Measurements from ENCODE around the gene MAP7D3. TPM values are rescaled to one million over a fixed set of nuclear protein-coding genes. Genes with fewer than 3 reads are reported as not detected.
"Not testable (repeated sequence)": the region's sequence is repeated elsewhere in the genome, so short reads cannot be mapped to it uniquely, and the experiment has no call there.

Gene MAP7D3
- total RNA-seq: 10 to 100 TPM in 2 of 9 donors, 1 to 10 TPM in 7; 5.9 to 11.3 (median 7.3) TPM
- polyA plus RNA-seq: 10 to 100 TPM in 2 of 3 donors, 1 to 10 TPM in 1; 6.7 to 14.9 (median 11.8) TPM
- long read RNA-seq, donor 1: 0 reads
- long read RNA-seq, donor 2: 0 reads
- long read RNA-seq, donor 3: 0 reads
- long read RNA-seq, donor 4, partial matches to known transcripts: 9 of 11 reads
- long read RNA-seq, donor 4, other reads (novel, unspliced or antisense): 2 of 11 reads
- long read RNA-seq, donor 5, full-length matches to known transcripts: 14 of 22 reads
- long read RNA-seq, donor 5, partial matches to known transcripts: 4 of 22 reads
- long read RNA-seq, donor 5, other reads (novel, unspliced or antisense): 4 of 22 reads
- long read RNA-seq, donor 6, full-length matches to known transcripts: 1 of 6 reads
- long read RNA-seq, donor 6, partial matches to known transcripts: 4 of 6 reads
- long read RNA-seq, donor 6, other reads (novel, unspliced or antisense): 1 of 6 reads
- long read RNA-seq, donor 7: 0 reads
- long read RNA-seq, donor 8, full-length matches to known transcripts: 1 of 1 reads
- long read RNA-seq, donor 8, partial matches to known transcripts: 0 of 1 reads
- long read RNA-seq, donor 8, other reads (novel, unspliced or antisense): 0 of 1 reads
- long read RNA-seq, donor 9: 0 reads
- long read RNA-seq, donor 10: 0 reads

GRCh38 chrX:136251041-136251991 is at the start of gene MAP7D3:
Gene MAP7D3, minus strand, starts transcription at chrX:136251400. Its CDS starts 42 bp downstream, at chrX:136251358.
- H3K36me3 ChIP-seq (replicated peaks in 1 of 2): no peaks in the 10 kb centered on the region
- intact Hi-C loops (cut with DNase I): no loop called here
- WGBS, 4 donors: 0 to 48% (median 21%) methylated on average over 5 to 58 of the region's 73 CpGs
- H3K27ac ChIP-seq: peak within 1 kb of the TSS in 4 of 5 donors; percentile 47 to 86 (median 73)
- no peaks in the 10 kb centered on the region for H3K4me1 ChIP-seq (replicated peaks in 1 of 2)
- peak within 1 kb of the TSS in 3 of 4 donors; percentile 30 to 63 (median 56) for H3K4me3 ChIP-seq
- peaks cover 4% of the 10 kb centered on the region for H3K27me3 ChIP-seq
- no peaks in the 10 kb centered on the region for H3K9me3 ChIP-seq (replicated peaks in 1 of 3)
- peak; percentile 46 to 69 (median 61) for DNase-seq
- TF ChIP-seq CTCF (IDR thresholded peaks at IDR 0.05): no peak
- peak in 1 of 2 donors; percentile 46 for TF ChIP-seq POLR2A (IDR thresholded peaks at IDR 0.05)

- H3K4me3 ChIP-seq; H3K36me3 ChIP-seq (replicated peaks in 1 of 2); intact Hi-C loops (cut with DNase I); H3K9me3 ChIP-seq (replicated peaks in 1 of 3); DNase-seq; H3K4me1 ChIP-seq (replicated peaks in 1 of 2); H3K27me3 ChIP-seq; H3K27ac ChIP-seq: not testable (repeated sequence)
- 86 to 98% (median 94%) methylated on average over 4 of the region's 4 CpGs for WGBS, 4 donors
These were observed 49.5 kb upstream of the MAP7D3 start, which contains the start of gene ADGRG4 for GRCh38 chrX:136300721-136301120. Gene ADGRG4, plus strand, starts transcription at chrX:136300963. Its CDS starts 7,815 bp downstream, at chrX:136308778.

- Histone ChIP-seq H3K4me1 (replicated peaks in 1 of 2) (no peaks in the 10 kb centered on the region), H3K4me3 (no peak overlapping the region), H3K36me3 (replicated peaks in 1 of 2) (no peaks in the 10 kb centered on the region), H3K27me3 (no peaks in the 10 kb centered on the region), H3K27ac (no peak overlapping the region), H3K9me3 (replicated peaks in 1 of 3) (no peaks in the 10 kb centered on the region)
- intact Hi-C loops (cut with DNase I): no loop called here
- no peak for DNase-seq
- TF ChIP-seq CTCF (IDR thresholded peaks at IDR 0.05) (no peak), POLR2A (IDR thresholded peaks at IDR 0.05) (no peak)
- WGBS, 4 donors: 73 to 84% (median 78%) methylated on average over 8 of the region's 8 CpGs
These were observed 44.2 kb upstream of the MAP7D3 start for GRCh38 chrX:136295380-136295779.

GRCh38 chrX:136292656-136293055 is 41.5 kb upstream of the MAP7D3 start:
- H3K27ac ChIP-seq: no peak overlapping the region
- WGBS, 4 donors: 43 to 87% (median 72%) methylated on average over 2 of the region's 2 CpGs
- TF ChIP-seq POLR2A (IDR thresholded peaks at IDR 0.05) (no peak), CTCF (IDR thresholded peaks at IDR 0.05) (no peak)
- H3K4me3 ChIP-seq: no peak overlapping the region
- intact Hi-C loops (cut with DNase I): no loop called here
- no peak for DNase-seq
- no peaks in the 10 kb centered on the region for H3K4me1 ChIP-seq (replicated peaks in 1 of 2)
- no peaks in the 10 kb centered on the region for H3K36me3 ChIP-seq (replicated peaks in 1 of 2)
- H3K9me3 ChIP-seq (replicated peaks in 1 of 3): no peaks in the 10 kb centered on the region
- no peaks in the 10 kb centered on the region for H3K27me3 ChIP-seq
